ENCODE data around the gene USP30. TPM values are rescaled to one million over a fixed set of nuclear protein-coding genes. Genes with fewer than 3 reads are reported as not detected.
A peak's percentile ranks its signal among the peaks of the same experiment; 100 is the strongest.
"Not testable (repeated sequence)": the region's sequence is repeated elsewhere in the genome, so short reads cannot be mapped to it uniquely, and the experiment has no call there.

The USP30 gene
- total and polyA plus RNA-seq, 2 donors: 6.0 to 9.1 TPM

DNA sequence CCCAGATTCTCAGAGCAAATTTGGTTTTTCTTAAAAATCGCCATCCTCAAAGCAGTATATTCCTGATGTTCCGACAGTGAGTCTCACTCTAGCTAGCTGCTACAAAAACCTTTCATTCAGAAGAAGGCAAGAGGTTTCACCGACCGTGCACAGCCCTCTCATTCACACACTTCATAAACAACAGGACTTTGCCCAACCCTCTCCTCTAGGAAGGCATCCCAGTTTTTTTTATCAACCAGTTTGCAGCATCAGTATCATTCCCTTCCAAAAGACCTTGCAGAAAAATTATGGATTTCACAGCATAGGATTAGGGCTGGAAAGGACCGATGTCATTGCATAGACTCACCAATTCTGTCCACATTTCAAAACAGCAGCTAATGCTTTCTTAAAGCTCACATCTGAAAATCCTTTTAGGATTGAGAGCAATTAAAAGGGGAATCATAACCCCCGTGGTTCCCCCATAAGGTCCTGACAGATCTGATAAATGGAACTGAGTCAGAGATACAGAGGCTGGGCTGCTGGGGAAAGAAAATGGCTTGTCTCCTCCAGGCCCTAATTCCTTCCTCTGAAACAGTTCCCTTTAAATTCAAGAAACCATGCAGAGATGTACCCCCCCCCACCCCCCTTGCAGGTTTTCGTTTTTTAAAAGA lies 32.1 kb upstream of the USP30 start:
- H3K36me3 ChIP-seq (ENCODE audit: control insufficient read depth in 2 of 2, insufficient read depth in 2 of 2, low read length in 1 of 2): no peaks in the 10 kb centered on the region
- WGBS: 68% methylated on average over 7 of the region's 7 CpGs
- no peak overlapping the region for H3K4me3 ChIP-seq (ENCODE audit: low read length in 2 of 2)
- no peak overlapping the region for H3K27ac ChIP-seq (ENCODE audit: low read depth in 1 of 2, low read length in 1 of 2)
- H3K27me3 ChIP-seq (ENCODE audit: control insufficient read depth in 2 of 2, insufficient read depth in 1 of 2, low read length in 1 of 2): peaks cover 0 to 9% of the 10 kb centered on the region in 2 donors
- H3K4me1 ChIP-seq (ENCODE audit: control insufficient read depth in 2 of 2, insufficient read depth in 2 of 2, low read length in 2 of 2): no peaks in the 10 kb centered on the region
- H3K9me3 ChIP-seq (ENCODE audit: control insufficient read depth in 2 of 2, insufficient read depth in 1 of 2, low read length in 1 of 2): no peaks in the 10 kb centered on the region
- DNase-seq (ENCODE audit: low read depth in 6 of 9, low spot score in 9 of 9): no peak

DNA sequence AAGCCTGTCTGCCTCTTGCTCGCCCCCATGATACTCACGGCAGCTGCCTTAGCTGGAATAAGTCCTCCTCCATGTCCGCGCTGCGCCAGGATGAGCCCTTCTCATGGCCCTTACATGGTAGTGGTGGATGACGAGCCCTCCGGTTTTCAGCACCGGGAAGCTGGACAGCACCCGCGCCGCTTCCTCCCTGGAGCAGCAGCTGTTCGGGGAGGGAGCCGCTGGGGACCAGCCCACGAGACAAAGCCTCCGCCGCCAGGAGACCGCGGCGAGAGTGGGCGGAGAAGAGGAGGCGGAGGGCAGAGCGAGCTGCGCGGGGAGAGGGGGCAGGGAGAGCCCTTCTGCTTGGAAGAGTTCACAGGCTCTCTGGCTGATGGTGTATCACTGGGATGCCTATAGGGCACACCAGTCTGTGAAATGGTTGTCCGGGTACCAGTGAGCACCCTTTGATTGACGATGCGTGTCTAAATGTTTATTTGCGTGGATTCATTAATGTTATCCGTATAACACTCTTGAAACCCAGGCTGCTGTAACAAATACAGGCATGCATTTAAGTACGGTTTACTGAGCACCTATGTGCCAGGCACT lies 31.5 kb upstream of the USP30 start, which contains the start of gene SVOP:
Gene SVOP, minus strand, starts transcription at position 273 of the 585 bp plus-strand sequence. Its CDS starts 200 bp downstream, at position 73.
- no peak within 1 kb of the TSS for H3K27ac ChIP-seq (ENCODE audit: low read depth in 1 of 2, low read length in 1 of 2)
- H3K27me3 ChIP-seq (ENCODE audit: control insufficient read depth in 2 of 2, insufficient read depth in 1 of 2, low read length in 1 of 2): peaks cover 0 to 9% of the 10 kb centered on the region in 2 donors
- no peaks in the 10 kb centered on the region for H3K36me3 ChIP-seq (ENCODE audit: control insufficient read depth in 2 of 2, insufficient read depth in 2 of 2, low read length in 1 of 2)
- H3K9me3 ChIP-seq (ENCODE audit: control insufficient read depth in 2 of 2, insufficient read depth in 1 of 2, low read length in 1 of 2): no peaks in the 10 kb centered on the region
- DNase-seq (ENCODE audit: low read depth in 6 of 9, low spot score in 9 of 9): peak; percentile 4 to 54 (median 21)
- no peaks in the 10 kb centered on the region for H3K4me1 ChIP-seq (ENCODE audit: control insufficient read depth in 2 of 2, insufficient read depth in 2 of 2, low read length in 2 of 2)
- H3K4me3 ChIP-seq (ENCODE audit: low read length in 2 of 2): no peak within 1 kb of the TSS
- 8% methylated on average over 30 of the region's 30 CpGs for WGBS

DNA sequence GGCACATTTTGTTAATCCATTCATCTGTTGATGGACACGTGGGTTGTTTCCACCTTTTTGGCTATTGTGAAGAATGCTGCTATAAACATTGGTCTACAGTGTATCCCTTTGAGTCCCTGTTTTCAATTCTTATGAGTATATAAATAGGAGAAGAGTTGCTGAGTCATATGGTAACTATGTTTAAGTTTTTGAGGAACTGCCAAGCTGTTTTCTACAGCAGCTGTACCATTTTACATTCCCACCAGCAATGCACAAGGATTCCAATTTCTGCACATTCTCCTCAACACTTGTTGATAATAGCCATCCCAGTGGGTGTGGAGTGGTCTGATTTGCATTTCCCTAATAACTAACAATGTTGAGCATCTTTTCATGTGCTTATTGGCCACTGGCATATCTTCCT lies 24.6 kb upstream of the USP30 start:
- Histone ChIP-seq H3K27me3 (ENCODE audit: control insufficient read depth in 2 of 2, insufficient read depth in 1 of 2, low read length in 1 of 2) (no peaks in the 10 kb centered on the region), H3K27ac (ENCODE audit: low read depth in 1 of 2, low read length in 1 of 2) (no peak overlapping the region), H3K9me3 (ENCODE audit: control insufficient read depth in 2 of 2, insufficient read depth in 1 of 2, low read length in 1 of 2) (no peaks in the 10 kb centered on the region), H3K36me3 (ENCODE audit: control insufficient read depth in 2 of 2, insufficient read depth in 2 of 2, low read length in 1 of 2) (no peaks in the 10 kb centered on the region), H3K4me1 (ENCODE audit: control insufficient read depth in 2 of 2, insufficient read depth in 2 of 2, low read length in 2 of 2) (no peaks in the 10 kb centered on the region), H3K4me3 (ENCODE audit: low read length in 2 of 2) (no peak overlapping the region)
- DNase-seq (ENCODE audit: low read depth in 6 of 9, low spot score in 9 of 9): no peak
- WGBS: 32% methylated on average over 1 of the region's 1 CpG

DNA sequence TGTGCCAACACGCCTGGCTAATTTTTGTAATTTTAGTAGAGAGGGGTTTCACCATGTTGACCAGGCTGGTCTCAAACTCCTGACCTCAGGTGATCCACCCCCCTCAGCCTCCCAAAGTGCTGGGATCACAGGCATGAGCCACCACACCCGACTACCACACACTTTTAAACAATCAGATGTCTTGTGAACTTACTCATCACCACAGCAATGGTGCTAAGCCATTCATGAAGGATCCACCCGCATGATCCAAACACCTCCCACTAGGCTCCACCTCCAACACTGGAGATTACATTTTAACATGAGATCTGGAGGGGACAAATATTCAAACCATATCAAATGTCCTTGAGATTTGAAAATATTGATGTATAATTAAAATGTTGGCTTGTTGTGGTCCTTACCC lies 23.8 kb upstream of the USP30 start:
- DNase-seq (ENCODE audit: low read depth in 6 of 9, low spot score in 9 of 9); H3K27me3 ChIP-seq (ENCODE audit: control insufficient read depth in 2 of 2, insufficient read depth in 1 of 2, low read length in 1 of 2); H3K4me3 ChIP-seq (ENCODE audit: low read length in 2 of 2); H3K27ac ChIP-seq (ENCODE audit: low read depth in 1 of 2, low read length in 1 of 2); H3K9me3 ChIP-seq (ENCODE audit: control insufficient read depth in 2 of 2, insufficient read depth in 1 of 2, low read length in 1 of 2); H3K36me3 ChIP-seq (ENCODE audit: control insufficient read depth in 2 of 2, insufficient read depth in 2 of 2, low read length in 1 of 2); H3K4me1 ChIP-seq (ENCODE audit: control insufficient read depth in 2 of 2, insufficient read depth in 2 of 2, low read length in 2 of 2): not testable (repeated sequence)
- WGBS: 62% methylated on average over 3 of the region's 3 CpGs

DNA sequence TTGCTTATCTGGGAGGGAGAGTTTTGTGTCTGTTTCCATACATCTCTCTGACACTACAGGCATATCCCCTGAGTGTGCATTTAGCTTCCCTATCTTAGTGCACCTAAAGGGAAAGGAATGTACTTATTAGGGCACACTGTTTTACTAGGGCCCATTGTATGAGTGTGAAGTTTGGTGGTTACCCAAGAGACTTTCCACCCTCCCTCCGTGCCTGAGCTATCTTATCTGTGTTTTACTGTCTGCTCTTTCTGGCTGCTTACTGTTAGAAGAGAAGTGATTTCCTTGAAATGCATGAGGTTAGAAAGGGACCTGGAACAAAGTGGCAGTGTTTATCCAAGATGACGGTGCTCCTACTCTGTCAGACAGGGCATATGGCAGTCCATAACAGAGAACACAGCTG lies 23.0 kb upstream of the USP30 start:
- Histone ChIP-seq H3K27me3 (ENCODE audit: control insufficient read depth in 2 of 2, insufficient read depth in 1 of 2, low read length in 1 of 2) (no peaks in the 10 kb centered on the region), H3K9me3 (ENCODE audit: control insufficient read depth in 2 of 2, insufficient read depth in 1 of 2, low read length in 1 of 2) (no peaks in the 10 kb centered on the region), H3K4me3 (ENCODE audit: low read length in 2 of 2) (no peak overlapping the region), H3K4me1 (ENCODE audit: control insufficient read depth in 2 of 2, insufficient read depth in 2 of 2, low read length in 2 of 2) (no peaks in the 10 kb centered on the region), H3K27ac (ENCODE audit: low read depth in 1 of 2, low read length in 1 of 2) (no peak overlapping the region), H3K36me3 (ENCODE audit: control insufficient read depth in 2 of 2, insufficient read depth in 2 of 2, low read length in 1 of 2) (no peaks in the 10 kb centered on the region)
- 91% methylated on average over 2 of the region's 2 CpGs for WGBS
- no peak for DNase-seq (ENCODE audit: low read depth in 6 of 9, low spot score in 9 of 9)

DNA sequence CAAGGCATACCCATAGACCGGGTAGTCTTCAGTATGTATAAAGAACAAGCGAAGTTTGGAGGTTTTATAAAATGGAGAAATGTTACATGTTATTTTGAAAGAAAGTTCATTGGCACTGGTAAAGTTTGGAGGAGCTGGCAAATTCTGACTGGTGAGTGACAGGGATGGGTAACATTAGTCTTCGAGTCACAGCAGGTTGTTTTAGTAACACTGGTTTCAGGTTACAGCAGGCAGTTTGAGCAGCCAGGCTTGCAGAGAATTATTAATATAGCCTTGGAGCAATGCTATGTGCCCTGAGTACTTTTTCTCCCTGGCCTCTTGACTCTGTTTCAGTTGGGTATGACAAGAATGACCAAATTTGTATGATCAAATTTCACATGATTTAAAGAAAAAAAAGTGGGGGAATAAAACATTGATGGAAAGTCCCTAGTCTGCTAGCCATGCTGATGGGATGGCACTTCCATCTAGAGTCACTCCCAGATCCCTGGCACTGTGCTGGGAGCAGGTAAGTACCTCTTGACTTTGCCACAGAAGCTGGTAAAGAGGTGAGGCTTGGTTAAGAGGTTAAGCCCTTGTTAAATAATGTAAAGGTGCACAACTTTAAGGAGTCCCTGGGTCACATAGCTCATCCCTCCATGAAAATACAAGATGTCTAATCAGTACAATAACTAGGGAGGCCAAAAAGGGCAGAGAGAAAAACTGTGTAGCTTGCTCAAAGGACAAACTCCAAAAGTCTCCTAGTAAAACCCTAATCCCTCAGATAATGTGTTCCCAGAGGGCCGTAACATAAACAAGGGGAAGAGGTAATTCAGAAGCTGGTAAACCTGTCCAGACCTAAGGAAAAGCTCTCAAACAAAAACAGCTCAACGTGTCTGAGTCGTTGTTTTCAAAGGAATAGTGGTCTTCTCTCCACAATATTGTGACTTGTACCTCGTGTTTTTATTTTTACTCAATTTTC lies 18.9 kb upstream of the USP30 start:
- WGBS: 75% methylated on average over 7 of the region's 7 CpGs
- DNase-seq (ENCODE audit: low read depth in 6 of 9, low spot score in 9 of 9): no peak
- no peaks in the 10 kb centered on the region for H3K36me3 ChIP-seq (ENCODE audit: control insufficient read depth in 2 of 2, insufficient read depth in 2 of 2, low read length in 1 of 2)
- no peaks in the 10 kb centered on the region for H3K4me1 ChIP-seq (ENCODE audit: control insufficient read depth in 2 of 2, insufficient read depth in 2 of 2, low read length in 2 of 2)
- H3K27ac ChIP-seq (ENCODE audit: low read depth in 1 of 2, low read length in 1 of 2): no peak overlapping the region
- H3K27me3 ChIP-seq (ENCODE audit: control insufficient read depth in 2 of 2, insufficient read depth in 1 of 2, low read length in 1 of 2): no peaks in the 10 kb centered on the region
- H3K4me3 ChIP-seq (ENCODE audit: low read length in 2 of 2): no peak overlapping the region
- H3K9me3 ChIP-seq (ENCODE audit: control insufficient read depth in 2 of 2, insufficient read depth in 1 of 2, low read length in 1 of 2): no peaks in the 10 kb centered on the region

DNA sequence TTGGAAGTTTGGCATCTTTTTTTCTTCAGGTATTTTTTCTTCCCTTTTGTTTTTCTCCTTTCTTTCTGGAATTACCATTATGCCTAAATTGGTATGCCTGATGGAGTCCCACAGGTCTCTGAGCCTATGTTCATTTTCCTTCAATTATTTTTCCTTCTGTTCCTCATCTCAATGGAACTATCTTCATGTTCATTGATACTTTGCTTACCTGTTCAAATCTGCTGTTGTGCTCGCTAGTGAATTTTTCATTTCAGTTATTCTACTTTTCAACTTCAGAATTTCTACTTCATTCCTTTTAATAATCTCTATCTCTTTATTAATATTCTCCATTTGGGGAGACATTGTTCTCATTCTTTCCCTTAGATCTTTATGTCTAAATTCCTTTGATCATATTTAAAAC lies 15.4 kb upstream of the USP30 start:
- Histone ChIP-seq H3K9me3 (ENCODE audit: control insufficient read depth in 2 of 2, insufficient read depth in 1 of 2, low read length in 1 of 2) (peaks cover 0 to 2% of the 10 kb centered on the region in 2 donors), H3K4me3 (ENCODE audit: low read length in 2 of 2) (no peak overlapping the region), H3K27me3 (ENCODE audit: control insufficient read depth in 2 of 2, insufficient read depth in 1 of 2, low read length in 1 of 2) (no peaks in the 10 kb centered on the region), H3K4me1 (ENCODE audit: control insufficient read depth in 2 of 2, insufficient read depth in 2 of 2, low read length in 2 of 2) (no peaks in the 10 kb centered on the region), H3K27ac (ENCODE audit: low read depth in 1 of 2, low read length in 1 of 2) (no peak overlapping the region), H3K36me3 (ENCODE audit: control insufficient read depth in 2 of 2, insufficient read depth in 2 of 2, low read length in 1 of 2) (no peaks in the 10 kb centered on the region)
- WGBS: 74% methylated on average over 1 of the region's 1 CpG
- DNase-seq (ENCODE audit: low read depth in 6 of 9, low spot score in 9 of 9): no peak

DNA sequence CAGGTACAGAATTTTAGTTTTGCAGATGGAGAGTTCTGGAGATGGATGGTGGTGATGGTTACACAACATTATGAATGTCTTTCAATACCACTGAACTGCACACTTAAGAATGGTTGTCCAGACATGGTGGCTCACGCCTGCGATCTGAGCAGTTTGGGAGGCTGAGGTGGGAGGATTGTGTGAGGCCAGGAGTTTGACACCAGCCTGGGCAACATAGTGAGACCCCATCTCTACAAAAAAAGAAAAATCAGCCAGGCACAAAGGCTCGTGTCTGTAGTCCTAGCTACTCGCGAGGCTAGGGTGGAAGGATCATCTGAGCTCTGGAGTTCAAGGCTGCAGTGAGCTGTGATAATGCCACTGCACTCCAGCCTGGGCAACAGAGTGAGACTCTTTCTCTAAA lies 8.1 kb upstream of the USP30 start:
- no peak overlapping the region for H3K27ac ChIP-seq (ENCODE audit: low read depth in 1 of 2, low read length in 1 of 2)
- 95% methylated on average over 5 of the region's 5 CpGs for WGBS
- DNase-seq (ENCODE audit: low read depth in 6 of 9, low spot score in 9 of 9): no peak
- no peak overlapping the region for H3K4me3 ChIP-seq (ENCODE audit: low read length in 2 of 2)
- peaks cover 0 to 2% of the 10 kb centered on the region in 2 donors for H3K9me3 ChIP-seq (ENCODE audit: control insufficient read depth in 2 of 2, insufficient read depth in 1 of 2, low read length in 1 of 2)
- no peaks in the 10 kb centered on the region for H3K27me3 ChIP-seq (ENCODE audit: control insufficient read depth in 2 of 2, insufficient read depth in 1 of 2, low read length in 1 of 2)
- no peaks in the 10 kb centered on the region for H3K4me1 ChIP-seq (ENCODE audit: control insufficient read depth in 2 of 2, insufficient read depth in 2 of 2, low read length in 2 of 2)
- no peaks in the 10 kb centered on the region for H3K36me3 ChIP-seq (ENCODE audit: control insufficient read depth in 2 of 2, insufficient read depth in 2 of 2, low read length in 1 of 2)
